ENCODE measurements around the gene ZC3H7B.

The ZC3H7B gene

GRCh38 chr22:41302811-41303210 is 1.5 kb downstream of the ZC3H7B start:
- peaks cover 26% of the 10 kb centered on the region for H3K36me3 ChIP-seq (ENCODE audit: control insufficient read depth, low read length)
- H3F3A ChIP-seq (ENCODE audit: control insufficient read depth, insufficient read depth), result 0 out of 2 replicates have a peak, but pooled peaks cover 2% of the 10 kb centered on the region
- H3K27me3 ChIP-seq (ENCODE audit: control insufficient read depth, low read length), result no peaks in the 10 kb centered on the region
- H3K79me2 ChIP-seq (ENCODE audit: control insufficient read depth, low read length), result peaks cover 71% of the 10 kb centered on the region
- H3K4me3 ChIP-seq (ENCODE audit: low read length), result peak overlapping the region; percentile 90
- H4K20me1 ChIP-seq (ENCODE audit: control insufficient read depth, insufficient read depth, low read depth, low read length), result peaks cover 16% of the 10 kb centered on the region; the same call in 1 of the 2 replicates
- 0 out of 2 replicates have a peak overlapping the region, but pooled peaks have one; percentile 23 for H3K27ac ChIP-seq (ENCODE audit: low read depth, low read length)
- H3K4me2 ChIP-seq (ENCODE audit: low read length), result peak overlapping the region; percentile 93
- H3K9me2 ChIP-seq (replicated peaks; ENCODE audit: control insufficient read depth, low read length), result no peaks in the 10 kb centered on the region
- H3K4me1 ChIP-seq (ENCODE audit: control insufficient read depth, low read length), result peaks cover 16% of the 10 kb centered on the region
- TF ChIP-seq CTCF (IDR thresholded peaks at IDR 0.05; ENCODE audit: low read depth, low read length, poor library complexity, severe bottlenecking) (no peak), EZH2phosphoT487 (IDR thresholded peaks at IDR 0.05; ENCODE audit: borderline replicate concordance, low read length) (no peak)
- H3K9me3 ChIP-seq (ENCODE audit: control insufficient read depth, insufficient read depth, low read length), result no peaks in the 10 kb centered on the region

GRCh38 chr22:41305646-41306045 is 4.3 kb downstream of the ZC3H7B start:
- H3F3A ChIP-seq (ENCODE audit: control insufficient read depth, insufficient read depth), result 0 out of 2 replicates have a peak, but pooled peaks cover 3% of the 10 kb centered on the region
- no peak overlapping the region for H3K27ac ChIP-seq (ENCODE audit: low read depth, low read length)
- H3K79me2 ChIP-seq (ENCODE audit: control insufficient read depth, low read length), result peaks cover 94% of the 10 kb centered on the region
- H3K9me3 ChIP-seq (ENCODE audit: control insufficient read depth, insufficient read depth, low read length), result no peaks in the 10 kb centered on the region
- H3K4me1 ChIP-seq (ENCODE audit: control insufficient read depth, low read length), result peaks cover 14% of the 10 kb centered on the region
- peaks cover 20% of the 10 kb centered on the region; the same call in 1 of the 2 replicates for H4K20me1 ChIP-seq (ENCODE audit: control insufficient read depth, insufficient read depth, low read depth, low read length)
- TF ChIP-seq CTCF (IDR thresholded peaks at IDR 0.05; ENCODE audit: low read depth, low read length, poor library complexity, severe bottlenecking) (no peak), EZH2phosphoT487 (IDR thresholded peaks at IDR 0.05; ENCODE audit: borderline replicate concordance, low read length) (no peak)
- H3K27me3 ChIP-seq (ENCODE audit: control insufficient read depth, low read length), result no peaks in the 10 kb centered on the region
- H3K36me3 ChIP-seq (ENCODE audit: control insufficient read depth, low read length), result peaks cover 34% of the 10 kb centered on the region
- no peak overlapping the region for H3K4me2 ChIP-seq (ENCODE audit: low read length)
- no peak overlapping the region for H3K4me3 ChIP-seq (ENCODE audit: low read length)
- no peaks in the 10 kb centered on the region for H3K9me2 ChIP-seq (replicated peaks; ENCODE audit: control insufficient read depth, low read length)

GRCh38 chr22:41308054-41308453 is 6.7 kb downstream of the ZC3H7B start:
- H3K36me3 ChIP-seq (ENCODE audit: control insufficient read depth, low read length), result peaks cover 27% of the 10 kb centered on the region
- 0 out of 2 replicates have a peak, but pooled peaks cover 3% of the 10 kb centered on the region for H3F3A ChIP-seq (ENCODE audit: control insufficient read depth, insufficient read depth)
- no peaks in the 10 kb centered on the region for H3K9me3 ChIP-seq (ENCODE audit: control insufficient read depth, insufficient read depth, low read length)
- peaks cover 88% of the 10 kb centered on the region for H3K79me2 ChIP-seq (ENCODE audit: control insufficient read depth, low read length)
- TF ChIP-seq EZH2phosphoT487 (IDR thresholded peaks at IDR 0.05; ENCODE audit: borderline replicate concordance, low read length) (no peak), CTCF (IDR thresholded peaks at IDR 0.05; ENCODE audit: low read depth, low read length, poor library complexity, severe bottlenecking) (no peak)
- no peak overlapping the region for H3K4me2 ChIP-seq (ENCODE audit: low read length)
- no peaks in the 10 kb centered on the region for H3K27me3 ChIP-seq (ENCODE audit: control insufficient read depth, low read length)
- no peak overlapping the region for H3K27ac ChIP-seq (ENCODE audit: low read depth, low read length)
- peaks cover 4% of the 10 kb centered on the region for H3K4me1 ChIP-seq (ENCODE audit: control insufficient read depth, low read length)
- no peak overlapping the region for H3K4me3 ChIP-seq (ENCODE audit: low read length)
- no peaks in the 10 kb centered on the region for H3K9me2 ChIP-seq (replicated peaks; ENCODE audit: control insufficient read depth, low read length)
- H4K20me1 ChIP-seq (ENCODE audit: control insufficient read depth, insufficient read depth, low read depth, low read length), result peaks cover 19% of the 10 kb centered on the region; the same call in 1 of the 2 replicates

Data from DOHH2 (cell line).